ENCODE data around the gene SLMAP. TPM values are rescaled to one million over a fixed set of nuclear protein-coding genes. Genes with fewer than 3 reads are reported as not detected.

The SLMAP gene
- total RNA-seq, 4 donors from 2014 or later = 49.5 to 56.0 (median 51.0) TPM

GRCh38 chr3:57959423-57960173 is 203.5 kb downstream of the SLMAP start:
- intact Hi-C loops (cut with DNase I; ENCODE audit: low total_unique reads) = no loop called here
- WGBS, 2 donors = 28 to 29% methylated on average over 19 of the region's 19 CpGs

GRCh38 chr3:57960174-57960505 is 204.0 kb downstream of the SLMAP start:
- TF ChIP-seq POLR2A (IDR thresholded peaks at IDR 0.05) (no peak), CTCF (IDR thresholded peaks at IDR 0.05) (no peak)
- no peak overlapping the region for H3K4me3 ChIP-seq (ENCODE audit: low read depth, poor library complexity, severe bottlenecking)
- no peak for DNase-seq (ENCODE audit: low spot score in 2 of 2)
- 66 to 69% methylated on average over 4 of the region's 4 CpGs for WGBS, 2 donors
- intact Hi-C loops (cut with DNase I; ENCODE audit: low total_unique reads) = no loop called here

More at GRCh38 chr3:57959423-57960173, 203.5 kb downstream of the SLMAP start:
- H3K4me3 ChIP-seq (ENCODE audit: low read depth, poor library complexity, severe bottlenecking) = no peak overlapping the region
- TF ChIP-seq CTCF (IDR thresholded peaks at IDR 0.05) (no peak), POLR2A (IDR thresholded peaks at IDR 0.05) (no peak)
- peak in 1 of 2 donors; percentile 68 for DNase-seq (ENCODE audit: low spot score in 2 of 2)

DNA sequence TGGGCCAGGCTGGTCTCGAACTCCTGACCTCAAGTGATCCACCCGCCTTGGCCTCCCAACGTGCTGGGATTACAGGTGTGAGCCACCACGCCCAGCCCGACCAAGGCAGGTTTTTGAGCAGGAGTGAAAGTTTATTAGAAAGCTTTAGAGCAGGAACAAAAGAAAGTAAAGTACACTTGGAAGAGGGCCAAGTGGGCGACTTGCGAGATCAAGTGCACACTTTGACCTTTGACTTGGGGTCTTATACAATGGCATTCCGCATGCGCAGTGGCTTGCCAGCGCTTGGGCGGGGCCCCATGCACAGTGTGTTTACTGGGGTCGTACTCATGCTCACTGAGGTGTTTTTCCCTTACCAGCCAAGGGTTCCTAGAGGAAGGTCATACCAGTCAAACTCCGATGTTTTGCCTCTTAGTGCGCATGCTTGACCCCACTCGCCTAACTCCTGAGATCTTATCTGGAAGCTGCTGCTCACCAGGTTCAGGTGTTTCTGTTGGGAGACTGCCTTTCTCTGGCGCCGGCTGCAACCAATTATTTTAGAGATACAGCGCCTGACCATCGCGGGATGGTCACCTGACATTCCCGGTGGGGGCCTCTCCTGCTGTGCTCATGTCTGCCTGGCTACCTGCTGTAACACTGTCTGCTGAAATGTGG is 205.2 kb downstream of the SLMAP start:
- intact Hi-C loops (cut with DNase I; ENCODE audit: low total_unique reads) = no loop called here
- 80 to 84% methylated on average over 19 to 21 of the region's 21 CpGs for WGBS, 2 donors

DNA sequence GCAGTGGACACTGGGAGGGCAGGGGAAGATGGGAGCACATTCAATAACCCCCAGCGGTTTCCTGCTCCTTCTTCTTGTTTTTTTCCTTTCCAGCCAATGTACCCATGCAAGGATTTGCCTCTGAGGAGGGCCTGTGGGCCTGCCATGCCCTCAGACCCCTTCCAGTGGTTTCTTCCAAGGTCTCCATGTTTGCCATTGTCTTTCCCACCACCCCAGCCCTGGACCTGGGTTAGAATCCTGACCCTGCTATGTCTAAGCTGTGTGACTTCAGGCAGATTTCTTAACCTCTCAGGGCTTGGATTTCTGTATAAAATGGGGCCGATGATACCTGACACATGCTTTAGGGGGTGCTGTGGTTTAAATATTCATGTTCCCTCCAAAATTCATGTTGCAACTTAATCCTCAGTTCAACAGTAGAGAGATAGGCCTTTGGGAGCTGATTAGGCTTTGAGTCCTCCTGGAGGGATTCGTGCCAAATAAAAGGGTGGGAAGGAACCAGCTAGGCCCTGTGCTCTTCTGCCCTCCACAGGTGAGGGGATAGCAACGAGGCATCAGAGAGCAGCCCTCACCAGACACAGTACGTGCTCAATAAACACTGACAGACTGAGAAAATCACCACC is 205.8 kb downstream of the SLMAP start:
- TF ChIP-seq POLR2A (IDR thresholded peaks at IDR 0.05) (no peak), CTCF (IDR thresholded peaks at IDR 0.05) (no peak)
- DNase-seq (ENCODE audit: low spot score in 2 of 2) = no peak
- intact Hi-C loops (cut with DNase I; ENCODE audit: low total_unique reads) = no loop called here
- WGBS, 2 donors = 63 to 82% methylated on average over 5 of the region's 5 CpGs
- H3K4me3 ChIP-seq (ENCODE audit: low read depth, poor library complexity, severe bottlenecking) = no peak overlapping the region

More for the DNA sequence above, 205.2 kb downstream of the SLMAP start:
- no peak for TF ChIP-seq POLR2A (IDR thresholded peaks at IDR 0.05)
- peak in 1 of 3 donors; percentile 51 for TF ChIP-seq CTCF (IDR thresholded peaks at IDR 0.05)
- no peak overlapping the region for H3K4me3 ChIP-seq (ENCODE audit: low read depth, poor library complexity, severe bottlenecking)
- no peak for DNase-seq (ENCODE audit: low spot score in 2 of 2)

- TF ChIP-seq POLR2A (IDR thresholded peaks at IDR 0.05) (no peak), CTCF (IDR thresholded peaks at IDR 0.05) (no peak)
- WGBS, 2 donors = 88 to 92% methylated on average over 6 of the region's 6 CpGs
- H3K4me3 ChIP-seq (ENCODE audit: low read depth, poor library complexity, severe bottlenecking) = no peak overlapping the region
- DNase-seq (ENCODE audit: low spot score in 2 of 2) = no peak
- intact Hi-C loops (cut with DNase I; ENCODE audit: low total_unique reads) = no loop called here
These were observed 206.3 kb downstream of the SLMAP start for GRCh38 chr3:57962448-57962834.

All from lower leg skin (tissue), 4 donors.